ENCODE measurements around the gene PALMD. TPM values are rescaled to one million over a fixed set of nuclear protein-coding genes. Genes with fewer than 3 reads are reported as not detected.

Gene PALMD
- total RNA-seq, 4 donors from 2014 or later, result 68.9 to 75.6 (median 72.1) TPM

GRCh38 chr1:99638853-99639252 is 7.1 kb upstream of the PALMD start:
- no peak for TF ChIP-seq CTCF (IDR thresholded peaks at IDR 0.05)
- WGBS, 2 donors, result 85 to 86% methylated on average over 3 of the region's 3 CpGs
- no peak for DNase-seq (ENCODE audit: low spot score in 2 of 2)
- H3K4me3 ChIP-seq (ENCODE audit: low read depth, poor library complexity, severe bottlenecking), result no peak overlapping the region
- intact Hi-C loops (cut with DNase I; ENCODE audit: low total_unique reads), result no loop called here

- H3K4me3 ChIP-seq (ENCODE audit: low read depth, poor library complexity, severe bottlenecking), result no peak overlapping the region
- TF ChIP-seq POLR2A (IDR thresholded peaks at IDR 0.05), result no peak
- TF ChIP-seq CTCF (IDR thresholded peaks at IDR 0.05), result no peak
- intact Hi-C loops (cut with DNase I; ENCODE audit: low total_unique reads), result no loop called here
- no peak for DNase-seq (ENCODE audit: low spot score in 2 of 2)
These were observed 6.5 kb upstream of the PALMD start for GRCh38 chr1:99639408-99639807.

GRCh38 chr1:99639945-99640344 is 6.0 kb upstream of the PALMD start:
- no peak for DNase-seq (ENCODE audit: low spot score in 2 of 2)
- H3K4me3 ChIP-seq (ENCODE audit: low read depth, poor library complexity, severe bottlenecking), result no peak overlapping the region
- TF ChIP-seq POLR2A (IDR thresholded peaks at IDR 0.05) (no peak), CTCF (IDR thresholded peaks at IDR 0.05) (no peak)
- intact Hi-C loops (cut with DNase I; ENCODE audit: low total_unique reads), result no loop called here

- no peak for DNase-seq (ENCODE audit: low spot score in 2 of 2)
- intact Hi-C loops (cut with DNase I; ENCODE audit: low total_unique reads), result no loop called here
- TF ChIP-seq POLR2A (IDR thresholded peaks at IDR 0.05) (no peak), CTCF (IDR thresholded peaks at IDR 0.05) (no peak)
These were observed 5.2 kb upstream of the PALMD start for GRCh38 chr1:99640672-99641071.

GRCh38 chr1:99641558-99641957 is 4.4 kb upstream of the PALMD start:
- no peak for TF ChIP-seq CTCF (IDR thresholded peaks at IDR 0.05)
- no peak for TF ChIP-seq POLR2A (IDR thresholded peaks at IDR 0.05)
- H3K4me3 ChIP-seq (ENCODE audit: low read depth, poor library complexity, severe bottlenecking), result no peak overlapping the region
- intact Hi-C loops (cut with DNase I; ENCODE audit: low total_unique reads), result no loop called here
- no peak for DNase-seq (ENCODE audit: low spot score in 2 of 2)

More at GRCh38 chr1:99640672-99641071, 5.2 kb upstream of the PALMD start:
- no peak overlapping the region for H3K4me3 ChIP-seq (ENCODE audit: low read depth, poor library complexity, severe bottlenecking)

GRCh38 chr1:99642053-99642452 is 3.9 kb upstream of the PALMD start:
- WGBS, 2 donors, result 83 to 85% methylated on average over 7 of the region's 7 CpGs
- DNase-seq (ENCODE audit: low spot score in 2 of 2), result no peak
- no peak for TF ChIP-seq CTCF (IDR thresholded peaks at IDR 0.05)
- no peak for TF ChIP-seq POLR2A (IDR thresholded peaks at IDR 0.05)
- intact Hi-C loops (cut with DNase I; ENCODE audit: low total_unique reads), result no loop called here
- no peak overlapping the region for H3K4me3 ChIP-seq (ENCODE audit: low read depth, poor library complexity, severe bottlenecking)
